WTC11 (cell line): Measurements from ENCODE around the gene CDA.

ENCODE experiments used
- CTCF ChIP-seq: fragments of 200-600 bp; IDR thresholded peaks from 2 replicates; pipeline ENCODE4 v1.8.0; 2022; ENCODE audit warnings: antibody characterized with exemption
- ETV6 ChIP-seq: sonication (generic); formaldehyde crosslinking; IDR thresholded peaks from 2 replicates; pipeline ENCODE4 v1.8.1; 2022; ENCODE audit warnings: mild to moderate bottlenecking, missing genetic modification reagents
- FOXK1 ChIP-seq: sonication (generic); formaldehyde crosslinking; IDR thresholded peaks from 2 replicates; pipeline ENCODE4 v1.8.0; 2022; ENCODE audit warnings: mild to moderate bottlenecking, moderate library complexity, missing genetic modification reagents
- GABPB1 ChIP-seq: sonication (generic); formaldehyde crosslinking; IDR thresholded peaks from 2 replicates; pipeline ENCODE4 v1.8.1; 2023; ENCODE audit warnings: mild to moderate bottlenecking, missing genetic modification reagents
- MLX ChIP-seq: sonication (generic); formaldehyde crosslinking; IDR thresholded peaks from 2 replicates; pipeline ENCODE4 v1.8.1; 2023; ENCODE audit warnings: mild to moderate bottlenecking, missing genetic modification reagents, moderate library complexity
- MXD4 ChIP-seq: fragments of 250-450 bp; sonication (Bioruptor Pico); IDR thresholded peaks from 2 replicates; pipeline ENCODE4 v1.8.0; 2021; ENCODE audit warnings: mild to moderate bottlenecking, moderate library complexity, borderline replicate concordance
- SMAD4 ChIP-seq: sonication (generic); formaldehyde crosslinking; IDR thresholded peaks from 2 replicates; pipeline ENCODE4 v1.8.0; 2022; ENCODE audit warnings: mild to moderate bottlenecking, missing genetic modification reagents
- ZNF121 ChIP-seq: sonication (generic); formaldehyde crosslinking; IDR thresholded peaks from 2 replicates; pipeline ENCODE4 v1.8.0; 2023; ENCODE audit warnings: missing genetic modification reagents
- ZNF138 ChIP-seq: sonication (generic); formaldehyde crosslinking; conservative IDR thresholded peaks from 2 replicates; pipeline ENCODE4 v1.8.1; 2022; ENCODE audit warnings: mild to moderate bottlenecking, moderate library complexity, missing genetic modification reagents
- ZNF423 ChIP-seq: fragments of 250-450 bp; sonication (Bioruptor Pico); IDR thresholded peaks from 2 replicates; pipeline ENCODE4 v2.1.2; 2022; ENCODE audit warnings: mild to moderate bottlenecking, moderate library complexity
- ZNF512 ChIP-seq: sonication (generic); formaldehyde crosslinking; IDR thresholded peaks from 2 replicates; pipeline ENCODE4 v1.8.1; 2022; ENCODE audit warnings: missing genetic modification reagents, borderline replicate concordance

GRCh38 chr1:20569523-20570098, 19.3 kb upstream of the CDA start:
- TF ChIP-seq CTCF = no peak
- no peak for TF ChIP-seq ETV6 (CRISPR knock-in tag)
- no peak for TF ChIP-seq SMAD4 (CRISPR knock-in tag)
- TF ChIP-seq MXD4 (CRISPR knock-in tag) = no peak
- TF ChIP-seq ZNF512 (CRISPR knock-in tag) = no peak
- no peak for TF ChIP-seq GABPB1 (CRISPR knock-in tag)
- TF ChIP-seq ZNF138 (CRISPR knock-in tag) = no peak
- no peak for TF ChIP-seq FOXK1
- no peak for TF ChIP-seq ZNF423
- TF ChIP-seq ZNF121 = no peak
- no peak for TF ChIP-seq MLX (CRISPR knock-in tag)
